ENCODE results near the gene KRT75. TPM values are rescaled to one million over a fixed set of nuclear protein-coding genes. Genes with fewer than 3 reads are reported as not detected.

Gene KRT75
- polyA plus RNA-seq, 1 donor from 2014 or later, result not detected

DNA sequence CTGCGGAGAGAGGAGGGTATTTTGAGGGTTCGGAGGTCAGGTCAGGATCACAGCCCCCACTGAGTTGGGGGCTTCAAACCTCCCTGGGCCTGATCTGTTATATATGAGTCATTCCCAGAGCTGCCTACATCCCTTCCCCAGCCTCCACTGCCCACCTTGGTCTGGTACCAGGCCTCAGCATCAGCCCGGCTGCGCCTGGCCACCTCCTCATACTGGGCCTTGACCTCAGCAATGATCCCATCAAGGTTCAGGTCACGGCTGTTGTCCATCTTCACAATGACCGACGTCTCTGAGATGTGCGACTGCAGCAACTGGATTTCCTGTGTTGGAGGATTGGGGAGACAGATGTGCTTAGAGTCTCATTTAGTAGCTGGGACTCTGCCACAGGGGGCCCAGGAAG lies 53.0 kb downstream of the KRT75 start:
- Histone ChIP-seq H3K4me2 (ENCODE audit: low read length) (no peak overlapping the region), H2AFZ (ENCODE audit: low read depth, low read length) (no peak overlapping the region), H3K27ac (ENCODE audit: low read length) (no peak overlapping the region), H3K79me2 (replicated peaks; ENCODE audit: insufficient read depth, low read length) (no peaks in the 10 kb centered on the region), H3K9me3 (ENCODE audit: low read length) (no peaks in the 10 kb centered on the region), H3K9me2 (ENCODE audit: insufficient read depth, low read length) (no peaks in the 10 kb centered on the region), H3K9ac (ENCODE audit: low read length) (no peak overlapping the region), H3K4me3 (ENCODE audit: low read length) (no peak overlapping the region), H3K27me3 (ENCODE audit: insufficient read depth, low read depth, low read length) (no peaks in the 10 kb centered on the region), H4K20me1 (ENCODE audit: insufficient read depth) (no peaks in the 10 kb centered on the region), H3F3A (ENCODE audit: insufficient read depth, low read length, poor library complexity, severe bottlenecking) (no peaks in the 10 kb centered on the region), H3K36me3 (ENCODE audit: insufficient read depth, low read length) (no peaks in the 10 kb centered on the region)
- TF ChIP-seq, protein P1, sequence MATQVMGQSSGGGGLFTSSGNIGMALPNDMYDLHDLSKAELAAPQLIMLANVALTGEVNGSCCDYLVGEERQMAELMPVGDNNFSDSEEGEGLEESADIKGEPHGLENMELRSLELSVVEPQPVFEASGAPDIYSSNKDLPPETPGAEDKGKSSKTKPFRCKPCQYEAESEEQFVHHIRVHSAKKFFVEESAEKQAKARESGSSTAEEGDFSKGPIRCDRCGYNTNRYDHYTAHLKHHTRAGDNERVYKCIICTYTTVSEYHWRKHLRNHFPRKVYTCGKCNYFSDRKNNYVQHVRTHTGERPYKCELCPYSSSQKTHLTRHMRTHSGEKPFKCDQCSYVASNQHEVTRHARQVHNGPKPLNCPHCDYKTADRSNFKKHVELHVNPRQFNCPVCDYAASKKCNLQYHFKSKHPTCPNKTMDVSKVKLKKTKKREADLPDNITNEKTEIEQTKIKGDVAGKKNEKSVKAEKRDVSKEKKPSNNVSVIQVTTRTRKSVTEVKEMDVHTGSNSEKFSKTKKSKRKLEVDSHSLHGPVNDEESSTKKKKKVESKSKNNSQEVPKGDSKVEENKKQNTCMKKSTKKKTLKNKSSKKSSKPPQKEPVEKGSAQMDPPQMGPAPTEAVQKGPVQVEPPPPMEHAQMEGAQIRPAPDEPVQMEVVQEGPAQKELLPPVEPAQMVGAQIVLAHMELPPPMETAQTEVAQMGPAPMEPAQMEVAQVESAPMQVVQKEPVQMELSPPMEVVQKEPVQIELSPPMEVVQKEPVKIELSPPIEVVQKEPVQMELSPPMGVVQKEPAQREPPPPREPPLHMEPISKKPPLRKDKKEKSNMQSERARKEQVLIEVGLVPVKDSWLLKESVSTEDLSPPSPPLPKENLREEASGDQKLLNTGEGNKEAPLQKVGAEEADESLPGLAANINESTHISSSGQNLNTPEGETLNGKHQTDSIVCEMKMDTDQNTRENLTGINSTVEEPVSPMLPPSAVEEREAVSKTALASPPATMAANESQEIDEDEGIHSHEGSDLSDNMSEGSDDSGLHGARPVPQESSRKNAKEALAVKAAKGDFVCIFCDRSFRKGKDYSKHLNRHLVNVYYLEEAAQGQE (IDR thresholded peaks at IDR 0.05; ENCODE audit: borderline replicate concordance), result no peak
- TF ChIP-seq EZH2 (IDR thresholded peaks at IDR 0.05; ENCODE audit: borderline replicate concordance, insufficient read depth, low read length, poor library complexity, severe bottlenecking) (no peak), MXI1 (conservative IDR thresholded peaks at IDR 0.05; ENCODE audit: poor library complexity, severe bottlenecking) (no peak), RAD21 (conservative IDR thresholded peaks at IDR 0.05) (no peak), TAF1 (IDR thresholded peaks at IDR 0.05; ENCODE audit: low read depth) (no peak), EP300 (conservative IDR thresholded peaks at IDR 0.05; ENCODE audit: poor library complexity, severe bottlenecking) (no peak), SMC3 (conservative IDR thresholded peaks at IDR 0.05; ENCODE audit: poor library complexity) (no peak), POLR2AphosphoS5 (IDR thresholded peaks at IDR 0.05) (no peak)
- TF ChIP-seq, protein P2, sequence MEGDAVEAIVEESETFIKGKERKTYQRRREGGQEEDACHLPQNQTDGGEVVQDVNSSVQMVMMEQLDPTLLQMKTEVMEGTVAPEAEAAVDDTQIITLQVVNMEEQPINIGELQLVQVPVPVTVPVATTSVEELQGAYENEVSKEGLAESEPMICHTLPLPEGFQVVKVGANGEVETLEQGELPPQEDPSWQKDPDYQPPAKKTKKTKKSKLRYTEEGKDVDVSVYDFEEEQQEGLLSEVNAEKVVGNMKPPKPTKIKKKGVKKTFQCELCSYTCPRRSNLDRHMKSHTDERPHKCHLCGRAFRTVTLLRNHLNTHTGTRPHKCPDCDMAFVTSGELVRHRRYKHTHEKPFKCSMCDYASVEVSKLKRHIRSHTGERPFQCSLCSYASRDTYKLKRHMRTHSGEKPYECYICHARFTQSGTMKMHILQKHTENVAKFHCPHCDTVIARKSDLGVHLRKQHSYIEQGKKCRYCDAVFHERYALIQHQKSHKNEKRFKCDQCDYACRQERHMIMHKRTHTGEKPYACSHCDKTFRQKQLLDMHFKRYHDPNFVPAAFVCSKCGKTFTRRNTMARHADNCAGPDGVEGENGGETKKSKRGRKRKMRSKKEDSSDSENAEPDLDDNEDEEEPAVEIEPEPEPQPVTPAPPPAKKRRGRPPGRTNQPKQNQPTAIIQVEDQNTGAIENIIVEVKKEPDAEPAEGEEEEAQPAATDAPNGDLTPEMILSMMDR (IDR thresholded peaks at IDR 0.05; ENCODE audit: poor library complexity, severe bottlenecking), result no peak

DNA sequence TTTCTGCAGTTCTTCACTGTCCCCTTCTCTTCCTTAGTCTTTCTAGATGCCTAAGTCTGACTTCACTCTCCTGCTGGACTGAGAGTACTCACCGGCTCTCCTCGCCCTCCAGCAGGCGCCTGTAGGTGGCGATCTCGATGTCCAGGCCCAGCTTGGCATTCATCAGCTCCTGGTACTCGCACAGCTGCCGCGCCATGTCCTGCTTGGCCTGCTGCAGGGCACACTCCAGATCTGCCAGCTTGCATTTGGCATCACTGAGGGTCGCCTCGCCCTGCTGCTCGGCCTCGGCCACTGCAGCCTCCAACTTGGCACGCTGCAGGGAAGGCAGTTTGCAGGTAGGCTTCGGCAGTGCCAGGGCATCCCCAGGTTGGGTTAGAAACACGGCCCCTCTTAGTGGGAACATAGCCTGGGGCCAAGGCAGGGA lies 53.9 kb downstream of the KRT75 start:
- H3K27me3 ChIP-seq (ENCODE audit: insufficient read depth, low read depth, low read length), result no peaks in the 10 kb centered on the region
- no peaks in the 10 kb centered on the region for H3K79me2 ChIP-seq (replicated peaks; ENCODE audit: insufficient read depth, low read length)
- H3K9ac ChIP-seq (ENCODE audit: low read length), result no peak overlapping the region
- TF ChIP-seq EZH2 (IDR thresholded peaks at IDR 0.05; ENCODE audit: borderline replicate concordance, insufficient read depth, low read length, poor library complexity, severe bottlenecking), result no peak
- TF ChIP-seq MXI1 (conservative IDR thresholded peaks at IDR 0.05; ENCODE audit: poor library complexity, severe bottlenecking), result no peak
- no peak for TF ChIP-seq TAF1 (IDR thresholded peaks at IDR 0.05; ENCODE audit: low read depth)
- TF ChIP-seq, protein P2 (IDR thresholded peaks at IDR 0.05; ENCODE audit: poor library complexity, severe bottlenecking), result no peak
- TF ChIP-seq EP300 (conservative IDR thresholded peaks at IDR 0.05; ENCODE audit: poor library complexity, severe bottlenecking), result no peak
- TF ChIP-seq POLR2AphosphoS5 (IDR thresholded peaks at IDR 0.05), result no peak
- TF ChIP-seq SMC3 (conservative IDR thresholded peaks at IDR 0.05; ENCODE audit: poor library complexity), result no peak
- TF ChIP-seq, protein P1 (IDR thresholded peaks at IDR 0.05; ENCODE audit: borderline replicate concordance), result no peak
- no peak for TF ChIP-seq RAD21 (conservative IDR thresholded peaks at IDR 0.05)
- H4K20me1 ChIP-seq (ENCODE audit: insufficient read depth), result no peaks in the 10 kb centered on the region
- no peak overlapping the region for H3K27ac ChIP-seq (ENCODE audit: low read length)
- no peaks in the 10 kb centered on the region for H3K9me3 ChIP-seq (ENCODE audit: low read length)
- H3K4me2 ChIP-seq (ENCODE audit: low read length), result no peak overlapping the region
- H2AFZ ChIP-seq (ENCODE audit: low read depth, low read length), result no peak overlapping the region
- H3K9me2 ChIP-seq (ENCODE audit: insufficient read depth, low read length), result no peaks in the 10 kb centered on the region
- no peaks in the 10 kb centered on the region for H3K36me3 ChIP-seq (ENCODE audit: insufficient read depth, low read length)
- no peaks in the 10 kb centered on the region for H3F3A ChIP-seq (ENCODE audit: insufficient read depth, low read length, poor library complexity, severe bottlenecking)
- H3K4me3 ChIP-seq (ENCODE audit: low read length), result no peak overlapping the region

Data from neural cell (in vitro differentiated cells).